DOHH2 (cell line): Measurements from ENCODE around the gene ZKSCAN2.

ENCODE experiments used
- H3F3A ChIP-seq: fragments of 200-600 bp; sonication (generic), shearing (Covaris generic); 2 replicates; pipeline ENCODE4 v1.6.0; 2016; ENCODE audit warnings: antibody characterized with exemption, mild to moderate bottlenecking; ENCODE audit not compliant: control insufficient read depth, insufficient read depth
- H3K27ac ChIP-seq: fragments of 200-600 bp; sonication (generic); 2 replicates; pipeline ENCODE4 v1.5.1; 2014; ENCODE audit warnings: low read depth, mild to moderate bottlenecking, low read length, moderate library complexity
- H3K27me3 ChIP-seq: fragments of 200-600 bp; sonication (generic); 2 replicates; pipeline ENCODE4 v1.6.1; 2014; ENCODE audit warnings: mild to moderate bottlenecking, low read length, mixed read lengths; ENCODE audit not compliant: control insufficient read depth
- H3K36me3 ChIP-seq: fragments of 200-600 bp; sonication (generic); 2 replicates; pipeline ENCODE4 v1.6.1; 2014; ENCODE audit warnings: mild to moderate bottlenecking, low read length, moderate library complexity, mixed read lengths; ENCODE audit not compliant: control insufficient read depth
- H3K4me1 ChIP-seq: fragments of 200-600 bp; sonication (generic); 2 replicates; pipeline ENCODE4 v1.6.1; 2014; ENCODE audit warnings: mild to moderate bottlenecking, low read length, mixed read lengths; ENCODE audit not compliant: control insufficient read depth
- H3K4me2 ChIP-seq: fragments of 200-600 bp; sonication (generic); 2 replicates; pipeline ENCODE4 v1.6.0; 2014; ENCODE audit warnings: mild to moderate bottlenecking, low read length, moderate library complexity
- H3K4me3 ChIP-seq: fragments of 200-600 bp; sonication (generic); 2 replicates; pipeline ENCODE4 v1.5.1; 2014; ENCODE audit warnings: mild to moderate bottlenecking, low read length, mixed read lengths
- H3K79me2 ChIP-seq: fragments of 200-600 bp; sonication (generic); 2 replicates; pipeline ENCODE4 v1.6.1; 2014; ENCODE audit warnings: mild to moderate bottlenecking, low read length, mixed read lengths; ENCODE audit not compliant: control insufficient read depth
- H3K9me2 ChIP-seq: fragments of 200-600 bp; sonication (generic); replicated peaks from 2 replicates; pipeline ENCODE4 v1.6.1; 2014; ENCODE audit warnings: mild to moderate bottlenecking, low read length, mixed read lengths; ENCODE audit not compliant: control insufficient read depth
- H3K9me3 ChIP-seq: fragments of 200-600 bp; sonication (generic); 2 replicates; pipeline ENCODE4 v1.6.1; 2014; ENCODE audit warnings: antibody characterized with exemption, low read length, mixed read lengths; ENCODE audit not compliant: control insufficient read depth, insufficient read depth
- H4K20me1 ChIP-seq: fragments of 200-600 bp; sonication (generic); 2 replicates; pipeline ENCODE4 v1.6.0; 2014; ENCODE audit warnings: low read depth, mild to moderate bottlenecking, antibody characterized with exemption, low read length, moderate library complexity; ENCODE audit not compliant: control insufficient read depth, insufficient read depth
- CTCF ChIP-seq: fragments of 200-600 bp; sonication (generic); IDR thresholded peaks from one replicate; pipeline ENCODE4 v1.5.1; 2014; ENCODE audit warnings: antibody characterized with exemption, mild to moderate bottlenecking, low read depth, low read length; ENCODE audit not compliant: poor library complexity, severe bottlenecking
- EZH2phosphoT487 ChIP-seq: fragments of 200-600 bp; sonication (generic); IDR thresholded peaks from 2 replicates; pipeline ENCODE4 v1.6.1; 2017; ENCODE audit warnings: borderline replicate concordance, mild to moderate bottlenecking, antibody characterized with exemption, low read length, moderate library complexity, mixed read lengths

ZKSCAN2 gene

GRCh38 chr16:25297151-25297787 lies 39.6 kb upstream of the ZKSCAN2 start:
- no peaks in the 10 kb centered on the region for H3K36me3 ChIP-seq
- no peak overlapping the region for H3K4me3 ChIP-seq
- H3K4me2 ChIP-seq = no peak overlapping the region
- no peaks in the 10 kb centered on the region for H3F3A ChIP-seq
- no peaks in the 10 kb centered on the region for H3K9me3 ChIP-seq
- no peaks in the 10 kb centered on the region for H3K9me2 ChIP-seq
- no peak overlapping the region for H3K27ac ChIP-seq
- no peaks in the 10 kb centered on the region for H3K79me2 ChIP-seq
- H3K4me1 ChIP-seq = no peaks in the 10 kb centered on the region
- no peaks in the 10 kb centered on the region for H4K20me1 ChIP-seq
- TF ChIP-seq CTCF = no peak
- TF ChIP-seq EZH2phosphoT487 = no peak
- H3K27me3 ChIP-seq = no peaks in the 10 kb centered on the region

- TF ChIP-seq CTCF = no peak
- no peak for TF ChIP-seq EZH2phosphoT487
- Histone ChIP-seq H4K20me1 (no peaks in the 10 kb centered on the region), H3K36me3 (no peaks in the 10 kb centered on the region), H3F3A (no peaks in the 10 kb centered on the region), H3K9me2 (no peaks in the 10 kb centered on the region), H3K4me2 (no peak overlapping the region), H3K27ac (no peak overlapping the region), H3K9me3 (no peaks in the 10 kb centered on the region), H3K4me3 (no peak overlapping the region), H3K4me1 (no peaks in the 10 kb centered on the region), H3K79me2 (no peaks in the 10 kb centered on the region), H3K27me3 (no peaks in the 10 kb centered on the region)
Observed at GRCh38 chr16:25291580-25291979, 33.9 kb upstream of the ZKSCAN2 start.

GRCh38 chr16:25289466-25289865 lies 31.8 kb upstream of the ZKSCAN2 start:
- H3K27ac ChIP-seq = no peak overlapping the region
- H3F3A ChIP-seq = no peaks in the 10 kb centered on the region
- no peaks in the 10 kb centered on the region for H4K20me1 ChIP-seq
- no peak overlapping the region for H3K4me2 ChIP-seq
- no peaks in the 10 kb centered on the region for H3K4me1 ChIP-seq
- H3K27me3 ChIP-seq = no peaks in the 10 kb centered on the region
- H3K4me3 ChIP-seq = no peak overlapping the region
- H3K9me2 ChIP-seq = no peaks in the 10 kb centered on the region
- no peaks in the 10 kb centered on the region for H3K9me3 ChIP-seq
- TF ChIP-seq CTCF (no peak), EZH2phosphoT487 (no peak)
- H3K79me2 ChIP-seq = no peaks in the 10 kb centered on the region
- no peaks in the 10 kb centered on the region for H3K36me3 ChIP-seq
